ENCODE data around the gene ZNF462. TPM values are rescaled to one million over a fixed set of nuclear protein-coding genes. Genes with fewer than 3 reads are reported as not detected.
A peak's percentile ranks its signal among the peaks of the same experiment; 100 is the strongest.

ZNF462 gene
- total RNA-seq, 1 experiment from 2014 or later, result 164 TPM

DNA sequence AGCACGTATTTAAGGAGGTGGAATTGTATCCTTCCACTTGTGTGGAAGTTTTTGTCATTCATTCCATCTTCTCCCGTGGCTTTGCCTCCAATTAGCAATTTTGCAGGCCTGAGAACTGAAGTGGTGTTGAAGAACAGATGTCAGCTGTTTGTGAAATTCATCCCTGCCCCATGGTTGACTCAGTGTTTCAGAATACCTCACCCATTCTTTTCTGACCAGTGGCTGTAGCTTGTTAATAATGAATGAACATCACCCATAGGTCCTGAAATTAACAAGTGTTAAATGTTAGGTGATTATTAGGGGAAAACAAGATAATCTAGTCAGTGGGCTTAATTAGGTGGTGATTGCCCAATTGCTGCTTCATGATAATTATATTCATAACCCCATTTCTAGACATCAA is 11.7 kb downstream of the ZNF462 start:
- H4K8ac ChIP-seq (replicated peaks; ENCODE audit: insufficient read length, low read depth, low read length), result no peak overlapping the region
- WGBS (ENCODE audit: extremely low coverage, insufficient read length, low lambda C conversion rate), result no CpG with 5 or more reads among the region's 2 CpGs

More for the DNA sequence above, 11.7 kb downstream of the ZNF462 start:
- Histone ChIP-seq H3K23me2 (ENCODE audit: insufficient read length, low read depth, low read length, poor library complexity, severe bottlenecking) (no peaks in the 10 kb centered on the region), H3K56ac (ENCODE audit: insufficient read length, low read depth, low read length) (no peak overlapping the region), H3K23ac (ENCODE audit: insufficient read length, low read depth, low read length) (no peak overlapping the region), H2AK5ac (ENCODE audit: insufficient read length, low read length) (no peak overlapping the region), H3K4me2 (ENCODE audit: insufficient read depth, insufficient read length, low read length) (no peak overlapping the region), H3K27ac (ENCODE audit: insufficient read length, low read depth, low read length) (no peak overlapping the region), H4K5ac (ENCODE audit: insufficient read length, low read depth, low read length) (no peak overlapping the region), H3K79me2 (ENCODE audit: insufficient read depth, low read length) (peaks cover 70% of the 10 kb centered on the region; the same call in 1 of the 2 replicates), H2BK15ac (ENCODE audit: low read depth, low read length) (no peak overlapping the region), H4K91ac (ENCODE audit: insufficient read length, low read depth, low read length) (no peak overlapping the region), H3K9ac (ENCODE audit: extremely low read depth, insufficient read length, low read length) (no peak overlapping the region), H2BK20ac (ENCODE audit: low read depth, low read length, poor library complexity, severe bottlenecking) (no peak overlapping the region), H3K4ac (ENCODE audit: low read depth, low read length) (no peak overlapping the region), H3K18ac (ENCODE audit: insufficient read length, low read depth, low read length) (no peak overlapping the region), H3K14ac (ENCODE audit: insufficient read depth, low read length) (no peak overlapping the region), H3K79me1 (ENCODE audit: insufficient read depth, low read depth, low read length, poor library complexity, severe bottlenecking) (no peaks in the 10 kb centered on the region), H2BK5ac (ENCODE audit: insufficient read length, low read length) (no peak overlapping the region), H3K9me3 (ENCODE audit: control insufficient read depth, low read depth, low read length) (no peaks in the 10 kb centered on the region), H4K20me1 (ENCODE audit: control insufficient read depth, insufficient read depth, insufficient read length) (no peaks in the 10 kb centered on the region), H3K4me1 (ENCODE audit: insufficient read depth, low read length) (peaks cover 44% of the 10 kb centered on the region), H3T11ph (ENCODE audit: low read length) (no peak overlapping the region), H3K27me3 (ENCODE audit: insufficient read depth, low read length) (no peaks in the 10 kb centered on the region), H2BK12ac (ENCODE audit: insufficient read length, low read depth, low read length) (no peak overlapping the region), H2BK120ac (ENCODE audit: low read depth, low read length, poor library complexity, severe bottlenecking) (no peak overlapping the region), H2AFZ (ENCODE audit: low read length) (no peak overlapping the region)
- no peak for DNase-seq
- peaks cover 3 to 12% (median 5%) of the 10 kb centered on the region in 3 experiments; a peak in 5 of 7 replicates for H3K36me3 Mint-ChIP-seq (ENCODE audit: insufficient read depth in 1 of 3, low read depth in 3 of 3)
- no peaks in the 10 kb centered on the region for H3K9me3 Mint-ChIP-seq
- peak overlapping the region in 2 of 3 experiments; percentile 8 to 77; a peak in 1 of 7 replicates for H3K27ac Mint-ChIP-seq
- no peak overlapping the region for H3K4me3 Mint-ChIP-seq
- TF ChIP-seq, protein P1, sequence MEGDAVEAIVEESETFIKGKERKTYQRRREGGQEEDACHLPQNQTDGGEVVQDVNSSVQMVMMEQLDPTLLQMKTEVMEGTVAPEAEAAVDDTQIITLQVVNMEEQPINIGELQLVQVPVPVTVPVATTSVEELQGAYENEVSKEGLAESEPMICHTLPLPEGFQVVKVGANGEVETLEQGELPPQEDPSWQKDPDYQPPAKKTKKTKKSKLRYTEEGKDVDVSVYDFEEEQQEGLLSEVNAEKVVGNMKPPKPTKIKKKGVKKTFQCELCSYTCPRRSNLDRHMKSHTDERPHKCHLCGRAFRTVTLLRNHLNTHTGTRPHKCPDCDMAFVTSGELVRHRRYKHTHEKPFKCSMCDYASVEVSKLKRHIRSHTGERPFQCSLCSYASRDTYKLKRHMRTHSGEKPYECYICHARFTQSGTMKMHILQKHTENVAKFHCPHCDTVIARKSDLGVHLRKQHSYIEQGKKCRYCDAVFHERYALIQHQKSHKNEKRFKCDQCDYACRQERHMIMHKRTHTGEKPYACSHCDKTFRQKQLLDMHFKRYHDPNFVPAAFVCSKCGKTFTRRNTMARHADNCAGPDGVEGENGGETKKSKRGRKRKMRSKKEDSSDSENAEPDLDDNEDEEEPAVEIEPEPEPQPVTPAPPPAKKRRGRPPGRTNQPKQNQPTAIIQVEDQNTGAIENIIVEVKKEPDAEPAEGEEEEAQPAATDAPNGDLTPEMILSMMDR (conservative IDR thresholded peaks at IDR 0.05), result no peak
- H3K27me3 Mint-ChIP-seq (ENCODE audit: low read depth), result no peaks in the 10 kb centered on the region
- peaks cover 94 to 97% of the 10 kb centered on the region in 2 experiments for H3K4me1 Mint-ChIP-seq
